ENCODE results near the gene INSIG2. TPM values are rescaled to one million over a fixed set of nuclear protein-coding genes. Genes with fewer than 3 reads are reported as not detected.

Gene INSIG2
- total RNA-seq, 1 experiment from 2014 or later = 10.7 TPM

- Mint-ChIP-seq H3K4me1 (peaks cover 3% of the 10 kb centered on the region; the same call in 1 of the 2 replicates), H3K4me3 (no peak overlapping the region), H3K27me3 (ENCODE audit: low read depth) (no peaks in the 10 kb centered on the region), H3K9me3 (no peaks in the 10 kb centered on the region), H3K36me3 (peaks cover 24% of the 10 kb centered on the region), H3K27ac (no peak overlapping the region)
- DNase-seq (ENCODE audit: low spot score) = no peak
- ChIA-PET CTCF (no interaction called here), POLR2A (no interaction called here)
- ATAC-seq = no peak
- TF ChIP-seq E2F5 (CRISPR knock-in tag; IDR thresholded peaks at IDR 0.05) (no peak), IRF1 (CRISPR knock-in tag; IDR thresholded peaks at IDR 0.05) (no peak), ETV6 (CRISPR knock-in tag; IDR thresholded peaks at IDR 0.05) (no peak), PREB (CRISPR knock-in tag; IDR thresholded peaks at IDR 0.05; ENCODE audit: borderline replicate concordance) (no peak), TP53 (CRISPR knock-in tag; IDR thresholded peaks at IDR 0.05) (no peak), MLX (CRISPR knock-in tag; IDR thresholded peaks at IDR 0.05) (no peak), NFATC4 (CRISPR knock-in tag; IDR thresholded peaks at IDR 0.05) (no peak), ERG (CRISPR knock-in tag; IDR thresholded peaks at IDR 0.05) (no peak), CBFB (CRISPR knock-in tag; IDR thresholded peaks at IDR 0.05; ENCODE audit: low read depth) (no peak), NR3C1 (CRISPR knock-in tag; conservative IDR thresholded peaks at IDR 0.05; ENCODE audit: low read depth) (no peak), FOXK1 (CRISPR knock-in tag; IDR thresholded peaks at IDR 0.05) (no peak), NFE2L1 (CRISPR knock-in tag; IDR thresholded peaks at IDR 0.05) (no peak), TEAD4 (CRISPR knock-in tag; IDR thresholded peaks at IDR 0.05) (no peak), ATF2 (CRISPR knock-in tag; IDR thresholded peaks at IDR 0.05; ENCODE audit: borderline replicate concordance, low read depth) (no peak)
Measured at GRCh38 chr2:118110991-118111390, 22.7 kb downstream of the INSIG2 start.

GRCh38 chr2:118112771-118113334 lies 24.6 kb downstream of the INSIG2 start:
- no peak for TF ChIP-seq JUN (CRISPR knock-in tag; IDR thresholded peaks at IDR 0.05)
- no peak for TF ChIP-seq PRDM15 (CRISPR knock-in tag; IDR thresholded peaks at IDR 0.05)
- TF ChIP-seq JAZF1 (CRISPR knock-in tag; IDR thresholded peaks at IDR 0.05) = no peak
- no peak for TF ChIP-seq STAT6 (CRISPR knock-in tag; conservative IDR thresholded peaks at IDR 0.05; ENCODE audit: low read depth)
- TF ChIP-seq HMGA2 (CRISPR knock-in tag; IDR thresholded peaks at IDR 0.05) = no peak
- no peak for TF ChIP-seq CREB1 (CRISPR knock-in tag; IDR thresholded peaks at IDR 0.05)
- peaks cover 17% of the 10 kb centered on the region for H3K4me1 Mint-ChIP-seq
- no peak overlapping the region for H3K27ac Mint-ChIP-seq
- no peaks in the 10 kb centered on the region for H3K27me3 Mint-ChIP-seq (ENCODE audit: low read depth)
- POLR2A ChIA-PET = no interaction called here
- no peaks in the 10 kb centered on the region for H3K9me3 Mint-ChIP-seq
- peaks cover 15% of the 10 kb centered on the region for H3K36me3 Mint-ChIP-seq
- no peak overlapping the region for H3K4me3 Mint-ChIP-seq
- ATAC-seq (no peak), DNase-seq (ENCODE audit: low spot score) (no peak)
- CTCF ChIA-PET = no interaction called here

All from WTC11 (cell line).